GM12878 (cell line): Measurements from ENCODE around the gene SLC35E3. TPM values are rescaled to one million over a fixed set of nuclear protein-coding genes. Genes with fewer than 3 reads are reported as not detected.

Experiments used
- POLR2AphosphoS2 ChIP-seq: IDR thresholded peaks from 2 replicates; pipeline ENCODE4 v1.6.1; 2011; ENCODE audit warnings: low read depth, mild to moderate bottlenecking, low read length, improper control_type of control experiment, moderate library complexity
- SRF ChIP-seq, 2 experiments: IDR thresholded peaks; 2 replicates each; pipeline ENCODE4 v1.6.1; 2011; ENCODE audit warnings: low read depth in 2 of 2, low read length in 2 of 2, mild to moderate bottlenecking in 1 of 2, moderate library complexity in 1 of 2
- polyA plus RNA-seq, 11 experiments: library from polyadenylated mRNA; depleted of rRNA in 4 of 11; unstranded in 6 of 11; stranded (reverse) in 5 of 11; fragments of >200 nt; fragmentation: Nextera tagmentation in 4 of 11; fragmentation: Illumina TruSeq in 1 of 11; extraction: Ambion mirVana in 4 of 11; extraction: Trizol in 1 of 11; gene quantifications; 1 replicate in 1 of 11; 2 replicates in 10 of 11; pipeline versions ENCODE4 v1.2.1 to v1.2.3, GENCODE V29; 2011 to 2016; ENCODE audit warnings: inconsistent platforms in 2 of 11, missing spikeins in 2 of 11, low read depth in 1 of 11
- total RNA-seq, 4 experiments: library from RNA; depleted of rRNA in 3 of 4; stranded (reverse); fragments of >200 nt in 3 of 4; fragmentation: Illumina TruSeq in 1 of 4; extraction: Trizol in 1 of 4; gene quantifications; 2 replicates each; pipeline versions ENCODE4 v1.2.1 to v1.2.3, GENCODE V29; 2013 to 2021
- TF ChIP-seq, protein P1 (sequence below): fragments of 450-650 bp; formaldehyde crosslinking; IDR thresholded peaks from 2 replicates; pipeline ENCODE4 v1.4.0; 2020; ENCODE audit warnings: mild to moderate bottlenecking, moderate library complexity
- TF ChIP-seq, protein P2 (sequence below): IDR thresholded peaks from 2 replicates; pipeline ENCODE4 v1.6.1; 2011; ENCODE audit warnings: low read depth, mild to moderate bottlenecking, low read length, moderate library complexity, borderline replicate concordance; ENCODE audit errors: extremely low read depth
- TF ChIP-seq, protein P3 (sequence below): fragments of 450-650 bp; IDR thresholded peaks from 2 replicates; pipeline ENCODE4 v1.6.1; 2017; ENCODE audit warnings: mild to moderate bottlenecking, low read depth, inconsistent platforms; ENCODE audit not compliant: poor library complexity, severe bottlenecking

SLC35E3 gene
- total and polyA plus RNA-seq, 10 of the 15 experiments (the other 5 are each of a cell fraction or from before 2014, with no cell fraction given) = 3.6 to 19.8 (median 6.1) TPM

DNA sequence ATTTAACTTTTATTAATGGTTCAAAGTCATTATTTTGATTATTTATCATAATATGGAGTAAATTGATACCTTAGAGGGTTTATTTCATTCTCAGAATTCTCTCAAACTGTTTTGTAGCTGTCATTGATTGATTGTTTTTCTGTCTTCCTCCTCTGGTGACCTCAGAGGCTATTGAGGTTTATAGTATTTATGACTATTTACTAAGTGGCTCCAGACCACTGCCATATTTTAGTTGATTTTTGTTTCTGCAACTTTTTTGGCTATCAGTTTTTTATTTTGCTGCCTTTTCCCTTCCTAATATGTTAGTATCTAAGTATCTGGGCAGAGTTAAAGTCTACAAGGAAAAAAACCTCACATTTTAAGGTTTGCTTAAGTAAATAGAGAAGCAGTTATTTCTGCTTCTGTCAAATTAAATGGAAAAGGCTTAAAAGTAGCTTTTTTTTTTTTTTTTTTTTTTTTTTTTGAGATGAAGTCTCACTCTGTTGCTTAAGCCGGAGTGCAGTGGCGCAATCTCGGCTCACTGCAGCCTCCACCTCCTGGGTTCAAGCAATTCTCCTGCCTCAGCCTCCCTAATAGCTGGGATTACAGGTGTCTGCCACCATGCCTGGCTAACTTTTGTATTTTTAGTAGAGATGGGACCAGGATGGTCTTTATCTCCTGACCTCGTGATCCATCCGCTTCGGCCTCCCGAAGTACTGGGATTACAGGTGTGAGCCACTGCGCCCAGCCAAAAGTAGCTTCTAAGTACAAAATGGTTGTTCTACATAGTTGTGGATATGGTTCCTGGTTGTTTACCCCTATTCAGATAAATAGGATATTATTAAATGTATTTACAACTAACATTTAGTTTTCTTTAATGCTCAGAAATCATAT, 70.2 kb downstream of the SLC35E3 start (continued):
- TF ChIP-seq, protein P1, sequence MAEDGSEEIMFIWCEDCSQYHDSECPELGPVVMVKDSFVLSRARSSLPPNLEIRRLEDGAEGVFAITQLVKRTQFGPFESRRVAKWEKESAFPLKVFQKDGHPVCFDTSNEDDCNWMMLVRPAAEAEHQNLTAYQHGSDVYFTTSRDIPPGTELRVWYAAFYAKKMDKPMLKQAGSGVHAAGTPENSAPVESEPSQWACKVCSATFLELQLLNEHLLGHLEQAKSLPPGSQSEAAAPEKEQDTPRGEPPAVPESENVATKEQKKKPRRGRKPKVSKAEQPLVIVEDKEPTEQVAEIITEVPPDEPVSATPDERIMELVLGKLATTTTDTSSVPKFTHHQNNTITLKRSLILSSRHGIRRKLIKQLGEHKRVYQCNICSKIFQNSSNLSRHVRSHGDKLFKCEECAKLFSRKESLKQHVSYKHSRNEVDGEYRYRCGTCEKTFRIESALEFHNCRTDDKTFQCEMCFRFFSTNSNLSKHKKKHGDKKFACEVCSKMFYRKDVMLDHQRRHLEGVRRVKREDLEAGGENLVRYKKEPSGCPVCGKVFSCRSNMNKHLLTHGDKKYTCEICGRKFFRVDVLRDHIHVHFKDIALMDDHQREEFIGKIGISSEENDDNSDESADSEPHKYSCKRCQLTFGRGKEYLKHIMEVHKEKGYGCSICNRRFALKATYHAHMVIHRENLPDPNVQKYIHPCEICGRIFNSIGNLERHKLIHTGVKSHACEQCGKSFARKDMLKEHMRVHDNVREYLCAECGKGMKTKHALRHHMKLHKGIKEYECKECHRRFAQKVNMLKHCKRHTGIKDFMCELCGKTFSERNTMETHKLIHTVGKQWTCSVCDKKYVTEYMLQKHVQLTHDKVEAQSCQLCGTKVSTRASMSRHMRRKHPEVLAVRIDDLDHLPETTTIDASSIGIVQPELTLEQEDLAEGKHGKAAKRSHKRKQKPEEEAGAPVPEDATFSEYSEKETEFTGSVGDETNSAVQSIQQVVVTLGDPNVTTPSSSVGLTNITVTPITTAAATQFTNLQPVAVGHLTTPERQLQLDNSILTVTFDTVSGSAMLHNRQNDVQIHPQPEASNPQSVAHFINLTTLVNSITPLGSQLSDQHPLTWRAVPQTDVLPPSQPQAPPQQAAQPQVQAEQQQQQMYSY (CRISPR knock-in tag) = no peak
- TF ChIP-seq SRF (IDR thresholded peaks at IDR 0.05; ENCODE audit: low read depth in 2 of 2, low read length in 2 of 2) = no peak
- TF ChIP-seq POLR2AphosphoS2 = no peak
- TF ChIP-seq, protein P2, sequence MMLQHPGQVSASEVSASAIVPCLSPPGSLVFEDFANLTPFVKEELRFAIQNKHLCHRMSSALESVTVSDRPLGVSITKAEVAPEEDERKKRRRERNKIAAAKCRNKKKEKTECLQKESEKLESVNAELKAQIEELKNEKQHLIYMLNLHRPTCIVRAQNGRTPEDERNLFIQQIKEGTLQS = no peak
- TF ChIP-seq, protein P3, sequence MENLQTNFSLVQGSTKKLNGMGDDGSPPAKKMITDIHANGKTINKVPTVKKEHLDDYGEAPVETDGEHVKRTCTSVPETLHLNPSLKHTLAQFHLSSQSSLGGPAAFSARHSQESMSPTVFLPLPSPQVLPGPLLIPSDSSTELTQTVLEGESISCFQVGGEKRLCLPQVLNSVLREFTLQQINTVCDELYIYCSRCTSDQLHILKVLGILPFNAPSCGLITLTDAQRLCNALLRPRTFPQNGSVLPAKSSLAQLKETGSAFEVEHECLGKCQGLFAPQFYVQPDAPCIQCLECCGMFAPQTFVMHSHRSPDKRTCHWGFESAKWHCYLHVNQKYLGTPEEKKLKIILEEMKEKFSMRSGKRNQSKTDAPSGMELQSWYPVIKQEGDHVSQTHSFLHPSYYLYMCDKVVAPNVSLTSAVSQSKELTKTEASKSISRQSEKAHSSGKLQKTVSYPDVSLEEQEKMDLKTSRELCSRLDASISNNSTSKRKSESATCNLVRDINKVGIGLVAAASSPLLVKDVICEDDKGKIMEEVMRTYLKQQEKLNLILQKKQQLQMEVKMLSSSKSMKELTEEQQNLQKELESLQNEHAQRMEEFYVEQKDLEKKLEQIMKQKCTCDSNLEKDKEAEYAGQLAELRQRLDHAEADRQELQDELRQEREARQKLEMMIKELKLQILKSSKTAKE = no peak
